Stimulated activated CD8-positive, alpha-beta memory T cell treated with anti-CD3 and anti-CD28 coated beads, Interleukin-12 subunit alpha, Interleukin-12 subunit beta, amount 100 ng/mL, for 24 hours (primary cell): ENCODE measurements around the gene RXRB.

Source experiments
- DNase-seq: peaks from one replicate; pipeline ENCODE4 v3.0.0-alpha.2; 2020; ENCODE audit errors: extremely low read depth

RXRB gene

DNA sequence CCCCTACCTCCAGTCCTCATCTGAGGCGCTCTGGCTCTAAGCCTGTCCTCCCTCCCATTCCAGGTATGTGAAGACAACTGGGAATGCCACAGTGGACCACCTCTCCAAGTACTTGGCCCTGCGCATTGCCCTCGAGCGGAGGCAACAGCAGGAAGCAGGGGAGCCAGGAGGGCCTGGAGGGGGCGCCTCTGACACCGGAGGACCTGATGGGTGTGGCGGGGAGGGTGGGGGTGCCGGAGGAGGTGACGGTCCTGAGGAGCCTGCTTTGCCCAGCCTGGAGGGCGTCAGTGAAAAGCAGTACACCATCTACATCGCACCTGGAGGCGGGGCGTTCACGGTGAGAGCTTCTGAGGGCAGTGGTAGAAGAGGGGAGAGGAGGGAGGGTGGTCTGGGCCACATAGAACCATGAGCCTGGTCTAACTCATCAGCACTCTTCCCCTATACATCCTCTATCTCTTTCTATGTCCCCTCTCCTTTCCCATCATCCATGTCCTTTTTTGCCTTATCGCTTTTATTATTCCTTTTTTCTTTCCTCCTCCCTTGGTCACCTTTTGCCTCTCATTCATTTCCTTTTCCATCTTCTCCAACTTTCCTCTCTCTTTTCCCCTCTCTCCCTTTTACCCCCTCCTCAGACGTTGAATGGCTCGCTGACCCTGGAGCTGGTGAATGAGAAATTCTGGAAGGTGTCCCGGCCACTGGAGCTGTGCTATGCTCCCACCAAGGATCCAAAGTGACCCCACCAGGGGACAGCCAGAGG, 11.4 kb upstream of the RXRB start:
- no peak for DNase-seq

DNA sequence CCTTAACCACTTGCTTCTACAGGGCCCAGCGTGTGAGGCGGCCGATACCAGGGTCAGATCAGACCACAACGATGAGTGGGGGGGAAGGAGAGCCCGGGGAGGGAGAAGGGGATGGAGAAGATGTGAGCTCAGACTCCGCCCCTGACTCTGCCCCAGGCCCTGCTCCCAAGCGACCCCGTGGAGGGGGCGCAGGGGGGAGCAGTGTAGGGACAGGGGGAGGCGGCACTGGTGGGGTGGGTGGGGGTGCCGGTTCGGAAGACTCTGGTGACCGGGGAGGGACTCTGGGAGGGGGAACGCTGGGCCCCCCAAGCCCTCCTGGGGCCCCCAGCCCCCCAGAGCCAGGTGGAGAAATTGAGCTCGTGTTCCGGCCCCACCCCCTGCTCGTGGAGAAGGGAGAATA, 10.7 kb upstream of the RXRB start:
- DNase-seq: no peak

DNA sequence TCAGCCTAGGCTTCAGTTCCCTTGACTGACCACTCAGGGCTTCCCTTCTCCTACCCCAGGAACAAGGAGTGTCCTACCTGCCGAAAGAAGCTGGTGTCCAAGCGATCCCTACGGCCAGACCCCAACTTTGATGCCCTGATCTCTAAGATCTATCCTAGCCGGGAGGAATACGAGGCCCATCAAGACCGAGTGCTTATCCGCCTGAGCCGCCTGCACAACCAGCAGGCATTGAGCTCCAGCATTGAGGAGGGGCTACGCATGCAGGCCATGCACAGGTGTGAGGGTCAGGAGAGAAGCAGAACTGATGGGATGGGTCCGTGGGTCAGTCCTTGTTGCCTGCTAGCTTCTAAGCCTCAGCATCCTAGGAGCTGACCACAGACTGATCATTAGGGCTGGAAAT, 9.4 kb upstream of the RXRB start:
- DNase-seq: no peak

DNA sequence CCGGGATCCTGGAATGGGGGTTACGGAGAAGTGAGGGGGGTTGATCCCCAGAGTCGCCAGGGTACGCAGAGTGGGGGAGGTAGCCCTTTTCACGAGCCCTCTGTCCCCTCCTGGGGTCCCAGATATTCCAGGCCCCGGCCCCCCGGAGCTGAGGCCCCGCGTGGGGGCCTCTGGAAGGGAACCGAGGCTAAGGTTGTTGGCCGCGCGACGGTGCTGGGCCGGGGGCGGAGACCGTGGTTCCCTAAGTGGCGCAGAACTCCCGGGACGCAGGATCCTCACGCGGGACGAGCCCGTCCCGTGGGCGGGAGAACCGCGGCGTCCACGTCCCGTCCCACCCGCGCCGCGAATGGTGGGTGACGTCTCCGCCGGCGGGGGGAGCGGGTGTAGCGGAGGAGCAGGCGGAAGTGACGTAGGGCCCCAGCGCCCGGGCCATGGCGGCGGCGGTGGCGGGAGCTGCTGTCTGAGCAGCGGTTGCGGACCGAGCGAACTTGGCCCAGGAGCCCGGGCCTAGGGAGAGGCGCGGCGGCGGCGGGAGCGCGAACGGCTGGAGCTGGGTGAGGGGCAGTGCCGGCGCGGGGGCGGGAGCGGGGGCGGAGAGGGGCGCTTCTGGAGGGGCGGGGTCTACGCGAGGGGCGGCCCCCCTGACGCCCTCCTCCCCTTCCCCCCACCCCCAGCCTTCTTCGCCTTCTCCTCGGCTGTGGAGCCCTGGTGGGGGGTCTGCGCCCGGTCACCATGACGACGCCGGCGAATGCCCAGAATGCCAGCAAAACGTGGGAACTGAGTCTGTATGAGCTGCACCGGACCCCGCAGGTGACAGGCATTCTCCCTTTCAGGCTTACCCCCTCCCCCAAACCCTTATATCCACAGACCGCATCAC, 7.9 kb upstream of the RXRB start, which contains the start of gene RING1:
TSS of gene RING1 (plus strand) at position 410 of the 877 bp plus-strand sequence. CDS start at position 733, 323 bp downstream.
- peak; percentile 67 for DNase-seq

DNA sequence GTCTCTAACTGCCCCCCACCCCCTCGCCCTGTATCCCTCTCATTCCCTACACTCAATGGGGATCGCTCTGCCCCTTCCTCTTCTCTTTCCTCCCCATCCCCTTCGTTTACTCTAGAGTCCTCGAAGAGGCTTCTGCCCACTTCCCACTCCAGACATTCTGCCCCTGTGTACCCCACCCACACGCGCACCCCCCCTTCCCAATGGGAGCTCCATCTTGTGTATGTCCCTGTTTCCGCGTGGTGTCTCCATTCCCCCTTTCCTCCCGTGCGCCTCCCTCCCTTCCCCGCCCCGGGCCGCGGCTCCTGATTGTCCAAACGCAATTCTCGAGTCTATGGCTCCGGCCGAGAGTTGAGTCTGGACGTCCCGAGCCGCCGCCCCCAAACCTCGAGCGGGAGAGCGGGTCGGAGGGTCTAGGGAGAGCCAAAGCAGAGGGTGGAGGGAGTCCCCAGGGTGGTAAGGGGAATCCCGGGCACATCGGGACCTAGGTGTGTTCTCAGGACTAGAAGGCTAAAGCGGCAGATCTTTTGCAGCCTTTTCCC, 7.2 kb upstream of the RXRB start:
- DNase-seq: no peak

DNA sequence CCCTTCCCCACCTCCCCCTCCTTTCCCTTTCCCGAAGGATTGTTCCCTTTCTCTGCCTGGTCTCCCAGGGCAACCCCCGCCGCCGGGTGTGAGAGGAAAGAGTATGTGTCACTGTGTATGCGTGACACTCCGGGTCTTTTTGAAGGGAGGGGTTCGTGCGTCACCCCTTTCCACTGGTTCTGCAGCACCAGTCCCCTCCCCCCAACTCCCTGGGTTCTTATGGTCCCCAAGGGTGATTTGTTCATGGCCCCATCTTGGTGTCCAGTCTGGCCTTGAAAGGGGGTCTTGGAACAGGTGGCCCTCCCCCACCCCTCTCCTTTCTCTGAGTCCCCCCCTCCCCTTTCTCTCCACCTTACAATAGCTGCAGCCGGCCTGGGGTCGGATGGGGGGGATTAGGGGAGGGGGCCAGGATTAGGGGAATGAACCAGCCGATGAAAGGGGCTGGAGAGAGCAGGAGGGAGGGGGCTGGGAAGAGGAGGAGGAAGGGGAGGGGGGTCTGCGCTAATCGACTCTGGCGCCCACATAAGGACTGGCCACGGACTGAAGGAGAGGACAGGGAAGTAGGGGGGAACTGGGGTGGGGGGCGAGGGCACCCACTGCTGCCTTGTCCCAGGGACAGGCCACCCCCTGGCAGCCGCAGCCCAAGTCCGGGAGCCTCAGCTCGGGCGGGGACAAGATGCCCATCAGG, 6.5 kb upstream of the RXRB start:
- no peak for DNase-seq

DNA sequence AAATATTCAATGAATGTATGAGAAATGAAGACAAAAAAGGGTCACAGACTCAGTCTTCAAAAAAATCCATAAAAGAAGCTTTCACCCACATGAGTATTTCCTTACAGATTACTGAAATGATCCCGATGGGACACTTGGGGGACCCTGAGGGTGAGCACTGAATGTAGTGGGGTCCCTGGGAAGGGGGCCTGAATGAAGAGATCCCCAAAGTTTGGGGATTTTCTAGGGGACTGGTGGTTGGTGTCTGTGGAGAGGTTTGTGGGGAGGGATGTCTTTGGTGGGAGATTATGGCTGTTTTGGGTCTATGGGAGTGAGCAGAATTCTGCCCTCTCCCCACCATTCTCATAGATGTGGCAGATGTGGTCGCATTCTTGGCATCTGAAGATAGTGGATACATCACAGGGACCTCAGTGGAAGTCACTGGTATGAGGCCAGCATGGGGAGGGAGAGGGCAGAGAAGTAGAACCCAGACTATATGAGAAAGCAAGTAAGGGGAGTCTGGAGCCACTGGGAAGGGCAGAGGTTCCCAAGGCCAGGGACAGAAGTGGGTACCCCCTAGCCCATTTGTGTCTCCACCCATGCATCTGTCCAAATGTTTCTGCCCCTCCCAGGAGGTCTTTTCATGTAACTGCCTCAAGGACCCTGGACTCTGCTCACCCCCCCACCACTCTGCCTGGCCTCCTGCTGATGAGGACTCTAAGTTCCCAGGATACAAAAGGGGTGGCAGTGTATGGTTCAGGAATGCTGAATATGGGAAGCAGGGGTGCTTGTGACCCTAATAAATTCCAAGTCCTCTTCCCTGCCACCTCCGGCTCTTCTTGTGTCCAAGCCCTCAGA, 5.8 kb upstream of the RXRB start:
- no peak for DNase-seq

DNA sequence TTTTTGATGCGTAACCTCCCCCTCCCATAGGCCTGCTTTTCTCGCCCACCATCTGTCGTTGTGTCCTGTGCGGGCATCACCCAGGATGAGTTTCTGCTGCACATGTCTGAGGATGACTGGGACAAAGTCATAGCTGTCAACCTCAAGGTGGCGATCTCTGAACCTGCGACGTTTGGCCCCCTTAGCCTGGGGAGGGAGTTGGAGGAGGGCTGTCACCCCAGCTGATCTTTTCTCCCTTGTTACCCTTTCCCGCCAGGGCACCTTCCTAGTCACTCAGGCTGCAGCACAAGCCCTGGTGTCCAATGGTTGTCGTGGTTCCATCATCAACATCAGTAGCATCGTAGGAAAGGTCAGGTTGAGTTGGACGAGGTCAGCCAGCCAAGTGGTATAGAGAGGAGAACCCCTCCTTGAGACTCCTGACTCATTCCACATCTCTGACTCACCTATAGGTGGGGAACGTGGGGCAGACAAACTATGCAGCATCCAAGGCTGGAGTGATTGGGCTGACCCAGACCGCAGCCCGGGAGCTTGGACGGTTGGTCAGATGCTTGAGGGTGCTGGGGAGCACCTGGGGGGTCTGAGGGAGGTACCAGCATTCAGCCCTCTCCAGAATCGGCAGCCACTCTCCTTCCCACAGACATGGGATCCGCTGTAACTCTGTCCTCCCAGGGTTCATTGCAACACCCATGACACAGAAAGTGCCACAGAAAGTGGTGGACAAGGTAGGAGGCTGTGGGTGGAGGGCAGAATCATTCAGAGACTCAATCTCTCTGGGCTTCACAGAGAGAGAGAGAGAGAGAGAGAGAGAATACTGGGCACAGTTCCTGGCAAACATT, 4.9 kb upstream of the RXRB start:
- DNase-seq: no peak

DNA sequence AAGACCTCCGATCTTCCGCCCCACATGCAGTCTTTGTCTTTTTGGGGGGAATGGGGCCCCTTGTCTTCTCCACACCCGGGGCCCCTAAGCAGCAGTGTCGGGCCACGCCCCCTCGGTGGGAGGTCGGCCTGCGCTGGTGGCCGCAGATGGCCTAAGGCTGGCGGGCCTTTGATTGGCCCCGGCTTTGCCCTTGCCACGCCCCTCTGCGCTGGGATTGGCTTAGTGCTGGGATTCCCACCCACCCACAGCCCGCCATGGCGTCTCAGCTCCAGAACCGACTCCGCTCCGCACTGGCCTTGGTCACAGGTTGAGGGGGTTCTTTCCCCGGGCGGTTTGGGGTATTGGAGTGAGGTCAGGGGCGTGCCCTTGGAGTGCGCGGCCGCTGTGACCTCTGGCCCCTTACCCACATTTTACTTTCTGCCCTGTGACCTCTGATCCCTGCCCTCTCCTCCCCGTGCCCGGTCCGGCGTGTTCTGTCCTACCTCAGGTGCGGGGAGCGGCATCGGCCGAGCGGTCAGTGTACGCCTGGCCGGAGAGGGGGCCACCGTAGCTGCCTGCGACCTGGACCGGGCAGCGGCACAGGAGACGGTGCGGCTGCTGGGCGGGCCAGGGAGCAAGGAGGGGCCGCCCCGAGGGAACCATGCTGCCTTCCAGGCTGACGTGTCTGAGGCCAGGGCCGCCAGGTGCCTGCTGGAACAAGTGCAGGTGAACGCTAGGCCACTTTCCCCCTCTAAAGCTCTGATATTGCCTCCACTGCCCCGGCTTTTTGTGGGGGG, 4.1 kb upstream of the RXRB start, which contains the start of gene HSD17B8:
TSS of gene HSD17B8 (plus strand) at position 241 of the 776 bp plus-strand sequence. CDS start at position 255, 14 bp downstream.
- DNase-seq: peak; percentile 84

DNA sequence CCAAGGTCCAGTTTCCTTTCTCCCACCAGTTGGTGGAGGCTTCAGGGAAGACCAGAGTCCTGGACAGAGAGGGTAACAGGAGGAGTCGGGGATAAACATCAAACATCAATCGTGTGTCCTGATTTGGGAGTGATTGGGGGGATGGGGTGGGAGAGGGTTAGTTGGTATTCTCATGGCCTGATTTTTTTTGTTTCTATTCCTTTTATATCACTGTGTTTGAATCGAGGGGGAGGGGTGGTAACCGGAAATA, 3.6 kb upstream of the RXRB start:
- no peak for DNase-seq

DNA sequence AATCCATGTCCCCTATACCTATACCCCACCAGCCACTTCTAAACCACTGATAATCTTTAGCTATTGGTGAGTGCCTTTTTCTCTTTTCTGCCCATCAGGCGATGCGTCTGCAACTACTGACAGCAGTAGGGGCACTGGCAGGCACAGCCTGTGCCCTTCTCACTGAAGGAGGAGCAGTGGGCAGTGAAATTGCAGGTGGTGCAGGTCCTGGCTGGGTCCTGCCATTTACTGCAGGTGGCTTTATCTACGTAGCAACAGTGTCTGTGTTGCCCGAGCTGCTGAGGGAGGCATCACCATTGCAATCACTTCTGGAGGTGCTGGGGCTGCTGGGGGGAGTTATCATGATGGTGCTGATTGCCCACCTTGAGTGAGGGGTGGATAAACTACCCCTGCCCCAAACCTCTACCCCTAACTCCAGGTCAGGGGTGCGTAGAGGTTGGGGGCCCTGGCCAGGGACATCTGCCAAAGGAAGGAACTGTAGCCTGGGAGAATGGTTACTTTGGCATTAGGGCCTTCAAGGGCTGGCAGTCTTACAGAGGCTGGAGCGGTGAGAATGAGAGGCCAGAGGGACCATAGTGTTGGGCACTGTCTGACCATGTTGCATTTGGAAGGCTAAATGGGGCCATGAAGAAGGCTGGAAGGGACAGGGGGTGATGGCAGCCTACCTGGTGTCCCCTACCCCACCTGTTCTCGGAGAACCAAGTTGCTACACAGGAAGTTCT, 3.1 kb upstream of the RXRB start:
- no peak for DNase-seq

DNA sequence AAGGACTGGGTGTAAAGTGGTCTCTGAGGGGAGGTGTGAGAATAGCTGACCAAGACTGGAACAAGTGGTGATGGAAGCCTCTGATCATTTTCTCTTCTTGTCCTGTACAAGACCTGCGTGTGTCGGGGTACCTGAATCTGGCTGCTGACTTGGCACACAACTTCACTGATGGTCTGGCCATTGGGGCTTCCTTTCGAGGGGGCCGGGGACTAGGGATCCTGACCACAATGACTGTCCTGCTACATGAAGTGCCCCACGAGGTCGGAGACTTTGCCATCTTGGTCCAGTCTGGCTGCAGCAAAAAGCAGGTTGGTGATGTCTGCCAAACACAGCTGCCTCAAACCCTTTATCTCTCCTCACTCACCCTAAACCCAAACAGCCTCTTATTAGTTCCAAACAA, 2.3 kb upstream of the RXRB start:
- DNase-seq: no peak

DNA sequence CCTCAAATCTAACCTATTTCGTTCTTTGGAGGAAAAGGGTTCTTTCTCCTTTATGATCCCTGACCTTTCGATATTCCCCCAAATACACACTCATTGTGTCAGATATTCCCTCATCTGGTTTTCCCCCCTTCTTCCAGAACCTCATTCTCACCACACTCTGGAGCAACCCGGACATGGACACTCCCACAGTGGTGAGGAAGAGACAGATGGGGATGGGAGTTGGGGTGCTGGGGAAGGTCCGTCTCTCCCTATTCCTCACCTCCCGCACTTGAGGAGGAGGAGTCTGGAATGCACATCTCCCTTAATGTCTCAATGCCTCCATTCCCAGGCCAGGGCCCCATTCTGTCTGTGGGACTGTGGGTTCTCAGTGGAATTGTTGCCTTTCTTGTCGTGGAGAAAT, 1.5 kb upstream of the RXRB start:
- DNase-seq: no peak

DNA sequence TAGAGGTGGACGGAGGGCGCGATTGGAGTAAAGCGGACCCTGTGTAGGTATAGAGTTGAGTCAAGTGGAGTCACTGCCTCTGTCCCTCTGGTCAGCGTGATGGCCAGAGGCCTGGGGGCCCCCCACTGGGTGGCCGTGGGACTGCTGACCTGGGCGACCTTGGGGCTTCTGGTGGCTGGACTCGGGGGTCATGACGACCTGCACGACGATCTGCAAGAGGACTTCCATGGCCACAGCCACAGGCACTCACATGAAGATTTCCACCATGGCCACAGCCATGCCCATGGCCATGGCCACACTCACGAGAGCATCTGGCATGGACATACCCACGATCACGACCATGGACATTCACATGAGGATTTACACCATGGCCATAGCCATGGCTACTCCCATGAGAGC, 681 bp upstream of the RXRB start:
- DNase-seq: no peak

DNA sequence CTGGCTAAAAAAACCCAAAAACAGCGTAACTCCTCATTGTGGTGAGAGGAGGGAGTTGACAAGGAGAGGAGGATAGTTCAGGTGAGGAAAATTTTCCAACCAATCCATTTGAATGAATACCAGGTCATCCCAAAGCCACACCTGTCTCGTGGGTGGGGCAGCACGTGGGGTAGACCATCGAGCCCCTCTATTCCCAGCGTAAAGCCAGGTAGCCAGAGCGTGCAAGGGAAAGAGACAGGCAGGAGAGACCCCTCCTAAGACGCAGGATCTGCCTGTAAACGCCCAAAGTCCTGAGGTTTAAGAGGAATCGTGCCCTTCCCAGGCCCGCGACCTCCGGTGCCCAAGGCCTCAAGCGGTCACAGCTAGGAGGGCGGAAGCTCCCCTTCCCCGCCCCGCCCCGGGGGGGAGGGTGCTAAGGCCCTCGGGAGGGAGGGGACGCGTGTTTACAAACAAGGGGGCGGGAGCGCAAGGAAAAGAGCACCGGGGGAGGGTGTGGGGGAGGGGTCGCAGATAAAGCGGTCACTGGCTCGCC, 712 bp downstream of the RXRB start:
- DNase-seq: peak; percentile 49

DNA sequence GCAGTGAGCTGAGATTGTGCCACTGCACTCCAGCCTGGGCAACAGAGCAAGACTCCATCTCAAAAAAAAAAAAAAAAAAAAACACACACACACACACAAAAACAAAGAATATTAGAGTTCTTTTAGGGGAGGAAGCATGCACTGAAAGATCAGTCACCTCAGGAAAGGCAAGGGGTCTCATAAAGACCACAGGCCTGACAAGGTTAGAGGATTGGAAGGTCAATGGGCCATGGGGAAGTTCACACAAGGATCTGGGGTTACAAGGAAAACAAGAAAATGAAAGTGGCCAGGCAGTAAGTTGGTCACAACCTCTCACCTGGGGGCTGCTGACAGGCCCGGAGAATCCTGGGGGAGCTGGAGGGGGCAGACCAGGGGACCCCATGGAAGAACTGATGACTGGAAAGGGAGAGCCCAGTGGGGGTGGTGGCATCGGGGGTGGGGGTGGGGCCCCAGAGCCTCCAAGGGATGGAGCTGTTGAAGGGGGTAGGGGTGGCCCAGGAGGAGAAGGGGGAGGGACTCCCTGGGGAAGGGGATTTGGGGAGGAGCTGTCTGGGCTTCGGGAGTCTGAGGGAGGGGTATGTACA, 1.5 kb downstream of the RXRB start:
- no peak for DNase-seq

DNA sequence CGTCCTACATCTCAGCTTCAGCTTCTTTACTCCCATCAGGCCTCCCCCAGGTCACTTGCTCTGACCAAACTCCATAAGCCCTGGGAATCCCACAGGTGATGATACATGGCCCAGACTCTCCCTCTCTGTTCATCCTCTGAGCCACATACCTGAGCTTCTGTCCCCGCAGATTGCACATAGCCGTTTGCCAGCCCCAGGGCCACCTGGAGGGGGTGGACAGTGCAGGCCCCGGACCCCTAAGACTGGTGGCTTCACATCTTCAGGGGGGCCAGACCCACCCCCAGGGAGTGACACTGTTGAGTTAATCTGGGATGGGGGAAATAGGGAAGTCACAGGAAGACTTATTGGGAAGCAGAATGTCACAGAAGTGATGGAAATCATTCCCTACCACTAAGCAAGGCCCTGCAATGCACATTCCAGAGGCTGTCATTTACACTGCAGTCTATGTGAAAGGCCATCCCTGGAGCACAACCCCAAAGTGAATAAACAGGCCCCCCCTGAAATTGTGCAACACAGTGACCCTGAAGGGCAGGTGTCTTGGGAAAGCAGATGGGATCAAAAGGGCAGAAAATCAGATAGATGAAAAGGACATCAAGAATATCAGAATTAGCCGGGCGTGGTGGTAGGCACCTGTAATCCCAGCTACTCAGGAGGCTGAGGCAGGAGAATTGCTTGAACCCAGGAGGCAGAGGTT, 2.2 kb downstream of the RXRB start:
- no peak for DNase-seq
